Breast epithelium (tissue), 3 donors: ENCODE data around the gene ATG3.

Source experiments
- POLR2A ChIP-seq: fragments of 450-650 bp; IDR thresholded peaks from one replicate; pipeline ENCODE4 v1.6.1; 2016; ENCODE audit warnings: antibody characterized with exemption, mild to moderate bottlenecking, moderate library complexity
- POLR2AphosphoS5 ChIP-seq, 3 donors: sonication (generic); formaldehyde crosslinking; IDR thresholded peaks; one replicate each; pipeline ENCODE4 v1.6.1; 2017; ENCODE audit warnings: antibody characterized with exemption in 3 of 3
- TF ChIP-seq, protein P1 (sequence below), 3 donors: fragments of 450-650 bp; IDR thresholded peaks; one replicate each; pipeline ENCODE4 v1.5.1; 2016 to 2017; ENCODE audit warnings: antibody characterized with exemption in 3 of 3, mild to moderate bottlenecking in 3 of 3, moderate library complexity in 3 of 3

- TF ChIP-seq, protein P1, sequence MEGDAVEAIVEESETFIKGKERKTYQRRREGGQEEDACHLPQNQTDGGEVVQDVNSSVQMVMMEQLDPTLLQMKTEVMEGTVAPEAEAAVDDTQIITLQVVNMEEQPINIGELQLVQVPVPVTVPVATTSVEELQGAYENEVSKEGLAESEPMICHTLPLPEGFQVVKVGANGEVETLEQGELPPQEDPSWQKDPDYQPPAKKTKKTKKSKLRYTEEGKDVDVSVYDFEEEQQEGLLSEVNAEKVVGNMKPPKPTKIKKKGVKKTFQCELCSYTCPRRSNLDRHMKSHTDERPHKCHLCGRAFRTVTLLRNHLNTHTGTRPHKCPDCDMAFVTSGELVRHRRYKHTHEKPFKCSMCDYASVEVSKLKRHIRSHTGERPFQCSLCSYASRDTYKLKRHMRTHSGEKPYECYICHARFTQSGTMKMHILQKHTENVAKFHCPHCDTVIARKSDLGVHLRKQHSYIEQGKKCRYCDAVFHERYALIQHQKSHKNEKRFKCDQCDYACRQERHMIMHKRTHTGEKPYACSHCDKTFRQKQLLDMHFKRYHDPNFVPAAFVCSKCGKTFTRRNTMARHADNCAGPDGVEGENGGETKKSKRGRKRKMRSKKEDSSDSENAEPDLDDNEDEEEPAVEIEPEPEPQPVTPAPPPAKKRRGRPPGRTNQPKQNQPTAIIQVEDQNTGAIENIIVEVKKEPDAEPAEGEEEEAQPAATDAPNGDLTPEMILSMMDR (IDR thresholded peaks at IDR 0.05), result no peak
- TF ChIP-seq POLR2AphosphoS5 (IDR thresholded peaks at IDR 0.05) (no peak), POLR2A (no peak)
Measured at GRCh38 chr3:112593258-112593657, 31.5 kb upstream of the ATG3 start.
